ENCODE data around the gene SAXO1. TPM values are rescaled to one million over a fixed set of nuclear protein-coding genes. Genes with fewer than 3 reads are reported as not detected.

Gene SAXO1
- total and polyA plus RNA-seq, 10 donors, result 0.02 to 0.89 (median 0.25) TPM; not detected in 4

- WGBS, 5 donors, result 71 to 91% (median 73%) methylated on average over 2 of the region's 2 CpGs
- Histone ChIP-seq H3K27me3 (replicated peaks in 1 of 7) (no peaks in the 10 kb centered on the region), H3K4me3 (no peak overlapping the region), H3K9me3 (no peaks in the 10 kb centered on the region), H3K27ac (no peak overlapping the region), H3K4me1 (peaks cover 0 to 5% (median 0%) of the 10 kb centered on the region in 6 donors), H3K36me3 (no peaks in the 10 kb centered on the region)
- no peak for TF ChIP-seq CTCF (IDR thresholded peaks at IDR 0.05 in 8 of 11, conservative IDR thresholded peaks at IDR 0.05 in 3 of 11)
- no peak for TF ChIP-seq POLR2A (IDR thresholded peaks at IDR 0.05)
- no peak for TF ChIP-seq POLR2AphosphoS5 (IDR thresholded peaks at IDR 0.05)
- no peak for DNase-seq
- intact Hi-C loops (cut with DNase I; ENCODE audit: low total_unique reads), result no loop called here
Measured at GRCh38 chr9:18979367-18979766, 53.6 kb downstream of the SAXO1 start.

GRCh38 chr9:18978188-18978587 is 54.8 kb downstream of the SAXO1 start:
- Histone ChIP-seq H3K27ac (no peak overlapping the region), H3K9me3 (no peaks in the 10 kb centered on the region), H3K4me3 (no peak overlapping the region), H3K4me1 (peaks cover 0 to 5% (median 0%) of the 10 kb centered on the region in 6 donors), H3K27me3 (replicated peaks in 1 of 7) (no peaks in the 10 kb centered on the region), H3K36me3 (no peaks in the 10 kb centered on the region)
- no peak for TF ChIP-seq POLR2AphosphoS5 (IDR thresholded peaks at IDR 0.05)
- no peak for TF ChIP-seq CTCF (IDR thresholded peaks at IDR 0.05 in 8 of 11, conservative IDR thresholded peaks at IDR 0.05 in 3 of 11)
- no peak for TF ChIP-seq POLR2A (IDR thresholded peaks at IDR 0.05)
- WGBS, 5 donors, result 92 to 100% (median 97%) methylated on average over 2 of the region's 2 CpGs
- DNase-seq, result no peak
- intact Hi-C loops (cut with DNase I; ENCODE audit: low total_unique reads), result no loop called here

GRCh38 chr9:18976709-18977531 is 56.1 kb downstream of the SAXO1 start:
- no peak overlapping the region for H3K27ac ChIP-seq
- no peak for DNase-seq
- H3K4me3 ChIP-seq, result no peak overlapping the region
- intact Hi-C loops (cut with DNase I; ENCODE audit: low total_unique reads), result no loop called here
- H3K27me3 ChIP-seq (replicated peaks in 1 of 7), result peaks cover 0 to 7% (median 0%) of the 10 kb centered on the region in 7 donors
- no peaks in the 10 kb centered on the region for H3K9me3 ChIP-seq
- TF ChIP-seq CTCF (IDR thresholded peaks at IDR 0.05 in 8 of 11, conservative IDR thresholded peaks at IDR 0.05 in 3 of 11), result no peak
- TF ChIP-seq POLR2AphosphoS5 (IDR thresholded peaks at IDR 0.05), result no peak
- no peak for TF ChIP-seq POLR2A (IDR thresholded peaks at IDR 0.05)
- no peaks in the 10 kb centered on the region for H3K36me3 ChIP-seq
- peaks cover 0 to 5% (median 0%) of the 10 kb centered on the region in 6 donors for H3K4me1 ChIP-seq
- WGBS, 5 donors, result 43 to 51% (median 49%) methylated on average over 12 of the region's 12 CpGs

GRCh38 chr9:18976221-18976708 is 56.7 kb downstream of the SAXO1 start:
- Histone ChIP-seq H3K4me3 (no peak overlapping the region), H3K36me3 (no peaks in the 10 kb centered on the region), H3K4me1 (peaks cover 0 to 5% (median 0%) of the 10 kb centered on the region in 6 donors), H3K27ac (no peak overlapping the region), H3K9me3 (no peaks in the 10 kb centered on the region), H3K27me3 (replicated peaks in 1 of 7) (peaks cover 0 to 7% (median 0%) of the 10 kb centered on the region in 7 donors)
- 40 to 51% (median 41%) methylated on average over 4 of the region's 4 CpGs for WGBS, 5 donors
- intact Hi-C loops (cut with DNase I; ENCODE audit: low total_unique reads), result no loop called here
- TF ChIP-seq POLR2AphosphoS5 (IDR thresholded peaks at IDR 0.05) (no peak), CTCF (IDR thresholded peaks at IDR 0.05 in 8 of 11, conservative IDR thresholded peaks at IDR 0.05 in 3 of 11) (no peak), POLR2A (IDR thresholded peaks at IDR 0.05) (no peak)
- no peak for DNase-seq
